ENCODE data around the gene HMGA1. TPM values are rescaled to one million over a fixed set of nuclear protein-coding genes. Genes with fewer than 3 reads are reported as not detected.

The HMGA1 gene
- total and polyA plus RNA-seq, 12 donors: 14.2 to 54.9 (median 40.9) TPM

GRCh38 chr6:34204693-34205092 lies 32.0 kb upstream of the HMGA1 start:
- H3K27me3 ChIP-seq: peaks cover 0 to 3% (median 0%) of the 10 kb centered on the region in 7 donors
- H3K4me1 ChIP-seq: no peaks in the 10 kb centered on the region
- H3K4me3 ChIP-seq: no peak overlapping the region
- ATAC-seq (no peak), DNase-seq (no peak)
- no peaks in the 10 kb centered on the region for H3K36me3 ChIP-seq
- H3K9me3 ChIP-seq: no peaks in the 10 kb centered on the region
- TF ChIP-seq CTCF (IDR thresholded peaks at IDR 0.05): no peak
- intact Hi-C loops (cut with DNase I): loop anchor here in 1 of 10 donors (5.0 kb wide), 1 partner anchor 43 kb away; the partner anchor contains the start of gene SMIM29
- 82 to 96% methylated on average over 4 of the region's 4 CpGs for WGBS, 2 donors
- no peak overlapping the region for H3K27ac ChIP-seq

- H3K4me1 ChIP-seq: no peaks in the 10 kb centered on the region
- H3K36me3 ChIP-seq: no peaks in the 10 kb centered on the region
- TF ChIP-seq CTCF (IDR thresholded peaks at IDR 0.05): no peak
- no peak overlapping the region for H3K4me3 ChIP-seq
- no peaks in the 10 kb centered on the region for H3K9me3 ChIP-seq
- H3K27ac ChIP-seq: no peak overlapping the region
- intact Hi-C loops (cut with DNase I): no loop called here
- WGBS, 2 donors: 81 to 89% methylated on average over 3 of the region's 3 CpGs
- DNase-seq (no peak), ATAC-seq (peak in 2 of 8 donors; percentile 10 to 53)
- H3K27me3 ChIP-seq: peaks cover 0 to 3% (median 0%) of the 10 kb centered on the region in 7 donors
Observed at GRCh38 chr6:34205466-34205865, 31.2 kb upstream of the HMGA1 start.

GRCh38 chr6:34205916-34206315 lies 30.8 kb upstream of the HMGA1 start:
- no peak for ATAC-seq
- Histone ChIP-seq H3K27ac (no peak overlapping the region), H3K4me3 (no peak overlapping the region), H3K27me3 (peaks cover 0 to 3% (median 0%) of the 10 kb centered on the region in 7 donors), H3K4me1 (no peaks in the 10 kb centered on the region), H3K36me3 (no peaks in the 10 kb centered on the region), H3K9me3 (no peaks in the 10 kb centered on the region)
- no peak for DNase-seq
- intact Hi-C loops (cut with DNase I): no loop called here
- TF ChIP-seq CTCF (IDR thresholded peaks at IDR 0.05): no peak
- WGBS, 2 donors: 71 to 73% methylated on average over 2 of the region's 2 CpGs

GRCh38 chr6:34206726-34207125 lies 29.9 kb upstream of the HMGA1 start:
- no peaks in the 10 kb centered on the region for H3K4me1 ChIP-seq
- ATAC-seq (no peak), DNase-seq (no peak)

More at GRCh38 chr6:34206726-34207125, 29.9 kb upstream of the HMGA1 start:
- TF ChIP-seq CTCF (IDR thresholded peaks at IDR 0.05): no peak
- intact Hi-C loops (cut with DNase I): no loop called here
- Histone ChIP-seq H3K9me3 (no peaks in the 10 kb centered on the region), H3K27me3 (no peaks in the 10 kb centered on the region), H3K27ac (no peak overlapping the region), H3K36me3 (no peaks in the 10 kb centered on the region), H3K4me3 (no peak overlapping the region)
- WGBS, 2 donors: 65 to 69% methylated on average over 7 of the region's 7 CpGs

Data from heart right ventricle (tissue), 16 donors.